Neural cell (in vitro differentiated cells): ENCODE data around the gene VPS41. TPM values are rescaled to one million over a fixed set of nuclear protein-coding genes. Genes with fewer than 3 reads are reported as not detected.

Experiments used
- H2AFZ ChIP-seq: fragments of 200-600, 300-800 bp; sonication (generic), shearing (Covaris generic); 2 replicates; pipeline ENCODE4 v1.6.0; 2014; ENCODE audit warnings: low read depth, mild to moderate bottlenecking, antibody characterized with exemption, low read length, moderate library complexity
- H3F3A ChIP-seq: fragments of 200-600 bp; shearing (Covaris generic); 2 replicates; pipeline ENCODE4 v1.6.1; 2016; ENCODE audit warnings: mild to moderate bottlenecking, moderate library complexity, mixed read lengths, antibody characterized with exemption, low read length; ENCODE audit not compliant: insufficient read depth, poor library complexity, severe bottlenecking
- H3K27ac ChIP-seq: fragments of 200-600, 300-800 bp; sonication (generic), shearing (Covaris generic); 2 replicates; pipeline ENCODE4 v1.5.1; 2014; ENCODE audit warnings: mild to moderate bottlenecking, low read length, moderate library complexity
- H3K27me3 ChIP-seq: fragments of 300-800, 200-600 bp; sonication (generic), shearing (Covaris generic); 2 replicates; pipeline ENCODE4 v1.6.0; 2014; ENCODE audit warnings: mild to moderate bottlenecking, low read depth, low read length, moderate library complexity; ENCODE audit not compliant: insufficient read depth
- H3K36me3 ChIP-seq: fragments of 300-800, 200-600 bp; sonication (generic), shearing (Covaris generic); 2 replicates; pipeline ENCODE4 v1.5.1; 2014; ENCODE audit warnings: mild to moderate bottlenecking, antibody characterized with exemption, low read length, moderate library complexity; ENCODE audit not compliant: insufficient read depth
- H3K4me2 ChIP-seq: fragments of 300-800, 200-600 bp; sonication (generic), shearing (Covaris generic); 2 replicates; pipeline ENCODE4 v1.6.0; 2014; ENCODE audit warnings: mild to moderate bottlenecking, low read length
- H3K4me3 ChIP-seq: fragments of 300-800, 200-600 bp; sonication (generic), shearing (Covaris generic); 2 replicates; pipeline ENCODE4 v1.5.1; 2014; ENCODE audit warnings: mild to moderate bottlenecking, low read length, moderate library complexity
- H3K79me2 ChIP-seq: fragments of 200-600 bp; shearing (Covaris generic); replicated peaks from 2 replicates; pipeline ENCODE4 v1.6.0; 2014; ENCODE audit warnings: mild to moderate bottlenecking, low read length, moderate library complexity; ENCODE audit not compliant: insufficient read depth
- H3K9ac ChIP-seq: fragments of 300-800, 200-600 bp; sonication (generic), shearing (Covaris generic); 2 replicates; pipeline ENCODE4 v1.6.1; 2016; ENCODE audit warnings: mild to moderate bottlenecking, low read length, mixed read lengths
- H3K9me2 ChIP-seq: fragments of 200-600 bp; shearing (Covaris generic); 2 replicates; pipeline ENCODE4 v1.6.1; 2016; ENCODE audit warnings: mild to moderate bottlenecking, low read length, mixed read lengths; ENCODE audit not compliant: insufficient read depth
- H3K9me3 ChIP-seq: fragments of 200-600, 300-800 bp; sonication (generic), shearing (Covaris generic); 2 replicates; pipeline ENCODE4 v1.6.1; 2016; ENCODE audit warnings: mild to moderate bottlenecking, mixed run types, low read length, moderate library complexity, mixed read lengths
- H4K20me1 ChIP-seq: fragments of 200-600 bp; shearing (Covaris generic); 2 replicates; pipeline ENCODE4 v1.6.1; 2016; ENCODE audit warnings: mild to moderate bottlenecking, mixed run types; ENCODE audit not compliant: insufficient read depth
- CTCF ChIP-seq: fragments of 450-650 bp; IDR thresholded peaks from 2 replicates; pipeline ENCODE4 v1.5.1; 2014; ENCODE audit warnings: antibody characterized with exemption, mild to moderate bottlenecking, moderate library complexity; ENCODE audit not compliant: poor library complexity, severe bottlenecking
- EP300 ChIP-seq: fragments of 450-650 bp; conservative IDR thresholded peaks from 2 replicates; pipeline ENCODE4 v1.6.1; 2014; ENCODE audit warnings: antibody characterized with exemption, mild to moderate bottlenecking, moderate library complexity; ENCODE audit not compliant: poor library complexity, severe bottlenecking
- EZH2 ChIP-seq: fragments of 200-600, 300-800 bp; shearing (Covaris generic), sonication (generic); IDR thresholded peaks from 2 replicates; pipeline ENCODE4 v1.6.1; 2014; ENCODE audit warnings: antibody characterized with exemption, low read length, borderline replicate concordance, mild to moderate bottlenecking; ENCODE audit not compliant: insufficient read depth, poor library complexity, severe bottlenecking
- MXI1 ChIP-seq: fragments of 450-650 bp; conservative IDR thresholded peaks from 2 replicates; pipeline ENCODE4 v1.6.1; 2014; ENCODE audit warnings: antibody characterized with exemption, mild to moderate bottlenecking; ENCODE audit not compliant: poor library complexity, severe bottlenecking
- POLR2AphosphoS5 ChIP-seq: IDR thresholded peaks from 2 replicates; pipeline ENCODE4 v1.6.1; 2012
- RAD21 ChIP-seq: fragments of 450-650 bp; conservative IDR thresholded peaks from 2 replicates; pipeline ENCODE4 v1.6.1; 2014; ENCODE audit warnings: antibody characterized with exemption, mild to moderate bottlenecking, moderate library complexity
- REST ChIP-seq: IDR thresholded peaks from 2 replicates; pipeline ENCODE4 v1.6.1; 2012; ENCODE audit warnings: borderline replicate concordance
- SMC3 ChIP-seq: fragments of 450-650 bp; conservative IDR thresholded peaks from 2 replicates; pipeline ENCODE4 v1.6.1; 2014; ENCODE audit warnings: antibody characterized with exemption, mild to moderate bottlenecking, moderate library complexity; ENCODE audit not compliant: poor library complexity
- TAF1 ChIP-seq: IDR thresholded peaks from 2 replicates; pipeline ENCODE4 v1.6.1; 2012; ENCODE audit warnings: low read depth
- polyA plus RNA-seq: library from polyadenylated mRNA; depleted of rRNA; stranded (reverse); fragments of >200 nt; gene quantifications from 2 replicates; pipeline ENCODE4 v1.2.3, GENCODE V29; 2014

Gene VPS41
- polyA plus RNA-seq, 1 donor from 2014 or later: 64.0 TPM

DNA sequence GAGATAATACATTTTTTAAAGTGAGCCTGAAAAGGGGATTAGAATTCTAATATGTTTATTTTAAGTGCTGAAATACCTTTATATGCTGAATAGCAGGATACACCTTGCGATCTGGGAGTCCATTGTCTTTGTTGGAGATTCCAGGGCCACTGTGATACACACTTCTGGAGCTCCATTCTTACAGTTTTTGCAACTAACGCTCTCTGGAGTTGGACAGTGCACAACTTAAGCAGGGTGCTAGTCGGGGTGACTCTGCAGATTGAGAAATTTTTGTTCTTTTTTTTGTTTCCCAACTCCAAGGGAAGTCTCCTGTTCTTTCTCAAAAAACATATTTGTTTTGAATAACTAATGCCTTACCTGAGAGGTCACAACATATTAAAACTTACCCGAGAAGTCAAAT is 45.0 kb upstream of the VPS41 start:
- Histone ChIP-seq H3K27ac (no peak overlapping the region), H3K36me3 (no peaks in the 10 kb centered on the region), H2AFZ (no peak overlapping the region), H3K9me3 (no peaks in the 10 kb centered on the region), H4K20me1 (no peaks in the 10 kb centered on the region), H3F3A (no peaks in the 10 kb centered on the region), H3K4me2 (no peak overlapping the region), H3K9ac (no peak overlapping the region), H3K27me3 (no peaks in the 10 kb centered on the region), H3K9me2 (no peaks in the 10 kb centered on the region), H3K79me2 (no peaks in the 10 kb centered on the region), H3K4me3 (no peak overlapping the region)
- TF ChIP-seq TAF1 (no peak), EP300 (no peak), CTCF (no peak), MXI1 (no peak), RAD21 (no peak), EZH2 (no peak), SMC3 (no peak), POLR2AphosphoS5 (no peak), REST (no peak)

GRCh38 chr7:38953227-38953626 is 44.2 kb upstream of the VPS41 start:
- Histone ChIP-seq H3K4me3 (no peak overlapping the region), H4K20me1 (no peaks in the 10 kb centered on the region), H3K36me3 (no peaks in the 10 kb centered on the region), H3K27ac (no peak overlapping the region), H3K9me3 (no peaks in the 10 kb centered on the region), H3F3A (no peaks in the 10 kb centered on the region), H2AFZ (no peak overlapping the region), H3K9ac (no peak overlapping the region), H3K79me2 (no peaks in the 10 kb centered on the region), H3K4me2 (no peak overlapping the region), H3K9me2 (no peaks in the 10 kb centered on the region), H3K27me3 (no peaks in the 10 kb centered on the region)
- TF ChIP-seq EZH2: no peak
- TF ChIP-seq REST: no peak
- TF ChIP-seq EP300: no peak
- TF ChIP-seq POLR2AphosphoS5: no peak
- no peak for TF ChIP-seq CTCF
- no peak for TF ChIP-seq SMC3
- no peak for TF ChIP-seq MXI1
- no peak for TF ChIP-seq TAF1
- no peak for TF ChIP-seq RAD21
